Left lung (tissue), 10 donors: ENCODE results near the gene SFXN5. TPM values are rescaled to one million over a fixed set of nuclear protein-coding genes. Genes with fewer than 3 reads are reported as not detected.

Experiments used
- ATAC-seq: fragments of 200-7000 bp; cut with Tn5 transposase; one replicate; pipeline ENCODE4 v1.9.1; 2020; ENCODE audit warnings: moderate library complexity
- DNase-seq, 4 donors: peaks; one replicate each; pipeline ENCODE4 v3.0.0-alpha.2; 2013 to 2020
- H3K27ac ChIP-seq, 2 donors: fragments of 200-600 bp; sonication (generic) in 1 of 2; one replicate each; pipeline versions ENCODE4 v1.5.0 to v1.8.0; 2020 to 2021
- H3K27me3 ChIP-seq, 2 donors: fragments of 200-600 bp; sonication (generic) in 1 of 2; one replicate each; pipeline versions ENCODE4 v1.5.0 to v1.8.0; 2020 to 2021
- H3K36me3 ChIP-seq, 2 donors: fragments of 200-600 bp; sonication (generic) in 1 of 2; one replicate each; pipeline versions ENCODE4 v1.5.0 to v1.8.0; 2020 to 2021
- H3K4me1 ChIP-seq, 2 donors: fragments of 200-600 bp; one replicate each; pipeline ENCODE4 v1.8.0; 2021
- H3K4me3 ChIP-seq, 2 donors: fragments of 200-600 bp; sonication (generic) in 1 of 2; one replicate each; pipeline versions ENCODE4 v1.5.0 to v1.8.0; 2020 to 2021; ENCODE audit warnings: mild to moderate bottlenecking in 1 of 2
- H3K9me3 ChIP-seq, 2 donors: fragments of 200-600 bp; sonication (generic) in 1 of 2; one replicate each; pipeline versions ENCODE4 v1.5.0 to v1.8.0; 2020 to 2021
- intact Hi-C, 2 donors: fragments of 100-400 bp; cut with DNase I; formaldehyde crosslinking; loops; one replicate each; pipeline versions ENCODE4 v1.11.2 to v1.14.2; 2022
- polyA plus RNA-seq, 6 donors: library from polyadenylated mRNA; unstranded; fragments of 120-200 nt; gene quantifications; one replicate each; pipeline ENCODE4 v1.2.1, GENCODE V29; 2013; ENCODE audit not compliant: insufficient read length in 6 of 6
- total RNA-seq, 2 donors: library from RNA; stranded (reverse); fragmentation: NEBNext Ultra II Directional; extraction: Animal tissue kit (Norgen Biotek cat#: 25700); gene quantifications; one replicate each; pipeline ENCODE4 v1.2.1, GENCODE V29; 2021
- TF ChIP-seq, protein P1 (sequence below), 2 donors: fragments of 200-600 bp; sonication (generic) in 1 of 2; IDR thresholded peaks; one replicate each; pipeline versions ENCODE4 v1.5.0 to v1.8.0; 2021; ENCODE audit warnings: antibody characterized with exemption in 2 of 2
- donor health status: DM: no; HTN: yes; CAD: no.
- donor health status: DM: no; HTN: no; CAD: no.

The SFXN5 gene
- total and polyA plus RNA-seq, 8 donors = 14.5 to 21.1 (median 15.8) TPM

- TF ChIP-seq, protein P1, sequence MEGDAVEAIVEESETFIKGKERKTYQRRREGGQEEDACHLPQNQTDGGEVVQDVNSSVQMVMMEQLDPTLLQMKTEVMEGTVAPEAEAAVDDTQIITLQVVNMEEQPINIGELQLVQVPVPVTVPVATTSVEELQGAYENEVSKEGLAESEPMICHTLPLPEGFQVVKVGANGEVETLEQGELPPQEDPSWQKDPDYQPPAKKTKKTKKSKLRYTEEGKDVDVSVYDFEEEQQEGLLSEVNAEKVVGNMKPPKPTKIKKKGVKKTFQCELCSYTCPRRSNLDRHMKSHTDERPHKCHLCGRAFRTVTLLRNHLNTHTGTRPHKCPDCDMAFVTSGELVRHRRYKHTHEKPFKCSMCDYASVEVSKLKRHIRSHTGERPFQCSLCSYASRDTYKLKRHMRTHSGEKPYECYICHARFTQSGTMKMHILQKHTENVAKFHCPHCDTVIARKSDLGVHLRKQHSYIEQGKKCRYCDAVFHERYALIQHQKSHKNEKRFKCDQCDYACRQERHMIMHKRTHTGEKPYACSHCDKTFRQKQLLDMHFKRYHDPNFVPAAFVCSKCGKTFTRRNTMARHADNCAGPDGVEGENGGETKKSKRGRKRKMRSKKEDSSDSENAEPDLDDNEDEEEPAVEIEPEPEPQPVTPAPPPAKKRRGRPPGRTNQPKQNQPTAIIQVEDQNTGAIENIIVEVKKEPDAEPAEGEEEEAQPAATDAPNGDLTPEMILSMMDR (IDR thresholded peaks at IDR 0.05) = no peak
- peak; percentile 26 for ATAC-seq
- Histone ChIP-seq H3K4me3 (no peak overlapping the region), H3K36me3 (no peaks in the 10 kb centered on the region), H3K27me3 (peaks cover 96 to 100% of the 10 kb centered on the region in 2 donors), H3K4me1 (peaks cover 8 to 23% of the 10 kb centered on the region in 2 donors), H3K9me3 (no peaks in the 10 kb centered on the region), H3K27ac (no peak overlapping the region)
- intact Hi-C loops = no loop called here
- peak in 1 of 4 donors; percentile 73 for DNase-seq
These were observed 146.9 kb downstream of the SFXN5 start for GRCh38 chr2:72924353-72925240.

DNA sequence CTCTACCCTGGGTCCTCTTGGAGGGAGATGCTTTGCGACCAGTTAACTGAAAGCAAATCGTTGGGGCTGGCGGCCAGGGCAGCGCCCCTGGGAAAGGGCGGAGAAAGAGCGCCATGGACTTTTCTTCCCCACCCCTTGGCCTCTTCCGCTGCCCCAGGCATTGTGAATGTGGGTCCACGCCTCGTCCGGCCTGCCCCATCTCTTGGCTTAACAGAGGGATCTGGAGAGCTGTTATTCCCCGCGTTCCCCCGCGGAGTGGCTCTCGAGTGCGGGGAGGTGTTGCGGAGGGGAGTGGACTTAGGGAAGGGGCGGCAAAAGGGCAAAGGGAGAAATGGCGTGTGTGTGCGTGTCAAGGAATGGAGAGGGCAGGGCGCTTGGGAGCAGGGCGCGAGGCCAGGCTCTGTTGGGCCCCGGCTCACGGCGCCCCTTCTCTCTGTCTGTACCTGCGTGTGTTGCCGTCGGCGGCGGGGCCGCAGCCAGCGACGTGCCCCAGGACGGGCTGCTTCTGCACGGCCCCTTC, 147.6 kb downstream of the SFXN5 start:
- TF ChIP-seq, protein P1 (IDR thresholded peaks at IDR 0.05) = no peak
- Histone ChIP-seq H3K27me3 (peaks cover 98 to 100% of the 10 kb centered on the region in 2 donors), H3K36me3 (no peaks in the 10 kb centered on the region), H3K27ac (no peak overlapping the region), H3K4me3 (no peak overlapping the region), H3K4me1 (peaks cover 8 to 24% of the 10 kb centered on the region in 2 donors), H3K9me3 (no peaks in the 10 kb centered on the region)
- ATAC-seq (no peak), DNase-seq (peak in 1 of 4 donors; percentile 64)
- intact Hi-C loops = no loop called here

GRCh38 chr2:72921853-72922252, 149.7 kb downstream of the SFXN5 start:
- TF ChIP-seq, protein P1 (IDR thresholded peaks at IDR 0.05) = no peak
- peaks cover 100% of the 10 kb centered on the region in 2 donors for H3K27me3 ChIP-seq
- ATAC-seq = no peak
- no peaks in the 10 kb centered on the region for H3K36me3 ChIP-seq
- no peak overlapping the region for H3K4me3 ChIP-seq
- intact Hi-C loops = no loop called here
- DNase-seq = no peak
- peaks cover 9 to 44% of the 10 kb centered on the region in 2 donors for H3K4me1 ChIP-seq
- no peak overlapping the region for H3K27ac ChIP-seq
- H3K9me3 ChIP-seq = no peaks in the 10 kb centered on the region

- H3K4me1 ChIP-seq = peaks cover 13 to 50% of the 10 kb centered on the region in 2 donors
- intact Hi-C loops = no loop called here
- TF ChIP-seq, protein P1 (IDR thresholded peaks at IDR 0.05) = no peak
These were observed 150.2 kb downstream of the SFXN5 start for GRCh38 chr2:72921088-72921851.

More at GRCh38 chr2:72921088-72921851, 150.2 kb downstream of the SFXN5 start:
- Histone ChIP-seq H3K36me3 (no peaks in the 10 kb centered on the region), H3K27ac (no peak overlapping the region), H3K4me3 (no peak overlapping the region), H3K9me3 (no peaks in the 10 kb centered on the region), H3K27me3 (peaks cover 100% of the 10 kb centered on the region in 2 donors)
- no peak for ATAC-seq
- DNase-seq = peak in 1 of 4 donors; percentile 67
